C4-2B (cell line): ENCODE data around the gene STARD4.

Experiments used
- H3K27ac ChIP-seq: fragments of 450-650 bp; 2 replicates; pipeline ENCODE4 v1.5.1; 2017
- CTCF ChIP-seq: fragments of 450-650 bp; conservative IDR thresholded peaks from 2 replicates; pipeline ENCODE4 v1.5.1; 2017; ENCODE audit warnings: mild to moderate bottlenecking
- ZFX ChIP-seq: fragments of 450-650 bp; IDR thresholded peaks from 2 replicates; pipeline ENCODE4 v1.6.1; 2017

STARD4 gene

DNA sequence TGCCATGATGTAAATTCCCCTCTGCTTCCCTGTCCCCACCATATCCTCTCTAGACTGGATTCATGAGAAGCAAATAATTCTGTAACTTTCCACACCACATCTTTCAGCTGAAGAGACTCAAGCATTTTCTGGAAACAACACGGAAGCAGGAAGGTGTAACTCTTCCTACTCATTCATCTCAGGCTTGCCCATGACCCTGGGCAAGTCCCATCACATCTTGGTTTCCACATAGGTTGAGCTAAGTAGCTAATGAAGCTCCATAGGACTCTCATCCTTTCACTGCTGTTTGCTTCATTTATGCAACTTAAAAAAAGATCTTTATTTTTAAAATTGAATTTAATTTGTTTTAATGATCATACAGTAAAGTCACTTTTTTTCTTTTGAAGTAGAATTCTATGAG is 32.7 kb upstream of the STARD4 start:
- TF ChIP-seq CTCF = no peak
- TF ChIP-seq ZFX = no peak
- H3K27ac ChIP-seq = no peak overlapping the region

DNA sequence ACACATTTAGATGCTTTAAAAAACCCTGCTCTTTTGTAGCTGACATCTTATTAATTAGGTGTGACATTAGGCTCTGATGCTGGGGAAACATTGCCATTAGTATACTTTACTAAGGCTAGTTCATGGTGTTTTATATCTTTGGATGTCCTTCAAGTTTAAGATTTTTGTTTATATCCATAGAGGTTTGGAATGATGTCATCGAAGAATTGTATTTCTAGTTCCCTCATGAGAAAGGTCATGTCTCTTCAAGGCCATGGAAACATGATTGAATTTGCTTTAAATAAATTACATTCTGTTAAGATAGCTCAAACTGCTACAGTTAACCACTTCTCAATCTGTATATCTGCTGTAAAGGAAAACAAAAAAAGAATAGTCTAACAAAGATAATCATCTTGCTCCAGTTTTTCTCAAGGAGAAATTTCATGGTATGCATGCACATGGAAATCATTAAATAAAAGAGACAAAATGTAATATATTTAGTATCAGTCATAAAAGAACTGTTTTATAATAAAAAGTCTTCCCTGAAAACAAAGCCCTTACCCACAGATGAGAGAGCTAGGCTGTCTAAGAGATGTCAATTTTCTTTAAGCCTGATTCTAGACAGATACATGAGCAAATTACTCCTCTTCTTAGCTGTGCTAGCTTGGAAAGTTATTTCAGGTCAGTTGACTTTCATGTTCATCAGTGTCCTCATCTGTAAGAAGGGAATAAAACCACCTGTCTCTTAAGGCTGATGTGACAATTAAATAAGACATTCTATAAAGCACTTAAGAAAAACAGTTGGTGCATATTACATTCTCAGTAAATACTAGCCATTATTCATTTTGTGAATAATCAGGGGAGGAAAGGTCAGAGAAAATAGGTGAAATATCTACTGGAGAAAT is 25.0 kb upstream of the STARD4 start:
- no peak for TF ChIP-seq CTCF
- no peak for TF ChIP-seq ZFX
- H3K27ac ChIP-seq = no peak overlapping the region

DNA sequence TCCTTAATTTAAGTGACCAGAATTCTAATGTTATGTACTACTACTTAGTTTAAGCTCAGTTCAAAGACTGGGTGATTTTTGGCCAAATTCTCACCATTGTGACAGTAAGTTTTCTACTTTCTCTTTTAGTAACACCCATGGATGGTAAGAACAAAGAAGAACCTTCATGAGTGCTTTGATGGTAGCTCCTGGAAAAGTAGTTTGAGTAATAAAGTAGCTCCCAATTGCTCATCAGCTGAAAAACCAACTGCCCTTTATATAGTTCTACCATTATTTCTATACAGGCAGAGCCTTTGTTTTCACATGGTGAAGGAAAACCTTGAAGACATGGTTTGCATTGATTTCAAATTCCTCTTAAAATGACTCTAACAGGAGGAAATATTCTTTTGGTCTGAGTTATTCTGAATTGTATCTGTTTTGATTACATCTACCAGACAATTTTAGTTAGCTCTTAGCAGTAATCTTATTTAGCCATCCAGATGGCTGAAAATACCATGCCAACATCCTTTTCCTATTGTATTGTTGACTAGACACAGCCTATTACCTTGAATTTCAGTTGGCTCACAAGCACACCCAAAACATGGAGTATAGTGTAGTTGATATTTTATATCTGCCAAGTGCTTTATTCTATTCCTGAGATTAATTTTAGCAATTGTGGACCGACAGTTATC is 23.7 kb upstream of the STARD4 start:
- TF ChIP-seq CTCF (no peak), ZFX (no peak)
- no peak overlapping the region for H3K27ac ChIP-seq

DNA sequence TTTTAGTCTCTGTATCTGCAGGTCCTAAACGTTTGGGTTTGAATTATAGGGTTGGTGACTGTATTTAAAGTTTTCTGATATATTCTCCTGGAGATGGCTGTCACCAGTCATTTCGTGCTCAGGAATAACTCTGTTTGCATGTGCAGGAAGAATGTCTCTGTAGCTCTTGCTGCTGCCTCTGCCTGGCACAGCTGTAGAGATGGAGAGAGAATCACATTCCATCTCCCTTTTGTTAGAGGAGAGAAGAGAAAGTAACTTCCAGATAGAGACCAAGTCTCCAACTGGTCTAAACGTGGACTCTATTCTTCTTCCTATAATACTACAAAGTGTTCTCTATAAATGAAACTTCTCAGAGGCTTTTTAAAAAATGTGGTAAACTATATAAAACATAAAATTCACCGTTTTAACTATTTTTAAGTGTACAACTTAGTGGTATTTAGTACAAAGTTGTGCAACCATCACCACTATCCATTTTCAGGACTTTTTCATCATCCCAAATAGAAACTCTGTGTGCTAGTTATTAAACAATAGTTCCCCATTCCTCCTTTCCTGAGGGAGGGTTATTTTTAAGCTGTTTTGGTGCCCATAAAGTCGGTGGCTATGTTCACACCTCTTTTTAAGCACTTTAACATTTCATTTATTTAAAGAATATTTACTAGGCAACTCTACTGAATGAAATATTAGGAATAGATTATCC is 20.7 kb upstream of the STARD4 start:
- H3K27ac ChIP-seq = no peak overlapping the region
- TF ChIP-seq CTCF (no peak), ZFX (no peak)

DNA sequence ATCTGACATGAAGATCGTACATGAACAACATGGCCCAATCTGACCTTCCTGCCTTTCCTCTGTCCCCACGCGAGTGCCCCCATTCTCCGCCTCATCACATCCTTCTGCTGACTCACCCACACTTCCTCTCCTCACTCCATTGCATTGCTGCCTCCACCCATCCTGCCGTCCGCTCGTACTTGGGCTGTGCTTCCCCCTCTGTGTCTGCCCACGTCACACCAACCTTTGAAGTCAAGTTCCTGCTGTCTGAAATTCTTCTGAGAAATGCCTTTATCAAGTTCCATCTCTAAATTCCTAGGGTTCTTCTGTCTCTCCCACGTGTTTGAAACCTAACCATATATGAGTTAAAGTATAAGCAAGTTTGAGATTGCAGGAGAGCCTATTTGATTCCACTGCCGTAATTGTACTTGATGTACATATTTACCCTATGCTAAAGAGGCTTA is 18.0 kb upstream of the STARD4 start:
- no peak for TF ChIP-seq ZFX
- no peak for TF ChIP-seq CTCF
- no peak overlapping the region for H3K27ac ChIP-seq

GRCh38 chr5:111528056-111528455 is 15.7 kb upstream of the STARD4 start:
- no peak overlapping the region for H3K27ac ChIP-seq
- TF ChIP-seq CTCF = no peak

DNA sequence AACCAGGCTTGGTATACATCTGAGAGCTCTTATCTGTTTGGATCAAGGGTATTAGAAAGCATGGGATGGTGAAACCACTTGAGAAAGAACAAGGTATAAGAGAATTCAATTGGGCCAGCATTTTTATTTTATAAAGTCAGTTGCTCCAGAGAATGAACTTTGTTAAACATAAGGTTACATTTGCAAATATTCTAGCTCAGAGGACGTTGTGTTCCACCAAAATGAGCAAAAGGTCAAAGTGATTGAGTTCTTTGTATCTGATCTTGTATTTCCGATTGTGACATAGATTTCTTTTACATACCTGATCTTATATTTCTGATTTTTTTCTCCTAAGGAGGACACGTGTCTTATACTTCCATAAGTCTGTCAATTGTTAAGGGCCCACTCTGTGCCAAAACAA is 8.6 kb upstream of the STARD4 start:
- TF ChIP-seq CTCF (no peak), ZFX (no peak)
- no peak overlapping the region for H3K27ac ChIP-seq
